Activated CD8-positive, alpha-beta memory T cell treated with anti-CD3 and anti-CD28 coated beads, Interleukin-2, amount 50 U/mL, for 24 hours (primary cell): Measurements from ENCODE around the gene MTOR.

Source experiments
- DNase-seq: peaks from one replicate; pipeline ENCODE4 v3.0.0-alpha.2; 2020; ENCODE audit errors: extremely low read depth

The MTOR gene

DNA sequence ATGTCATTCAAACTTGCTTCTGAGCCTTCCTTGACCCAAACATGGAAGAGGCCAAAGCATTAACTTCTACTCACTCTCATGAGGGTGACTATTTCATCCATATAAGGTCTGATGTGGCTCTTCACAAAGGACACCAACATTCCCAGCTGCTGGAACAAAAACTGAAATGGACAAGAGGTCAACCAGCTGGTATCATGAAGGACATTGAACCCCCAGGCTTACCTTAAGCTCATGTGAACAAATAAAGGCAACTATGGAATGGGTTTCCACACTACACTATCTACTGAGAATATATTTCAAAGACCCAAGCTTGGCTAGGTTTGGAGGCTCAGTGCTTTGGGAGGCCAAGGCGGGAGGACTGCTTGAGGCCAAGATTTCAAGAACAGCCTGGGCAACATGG, 46.3 kb downstream of the MTOR start:
- DNase-seq: no peak

DNA sequence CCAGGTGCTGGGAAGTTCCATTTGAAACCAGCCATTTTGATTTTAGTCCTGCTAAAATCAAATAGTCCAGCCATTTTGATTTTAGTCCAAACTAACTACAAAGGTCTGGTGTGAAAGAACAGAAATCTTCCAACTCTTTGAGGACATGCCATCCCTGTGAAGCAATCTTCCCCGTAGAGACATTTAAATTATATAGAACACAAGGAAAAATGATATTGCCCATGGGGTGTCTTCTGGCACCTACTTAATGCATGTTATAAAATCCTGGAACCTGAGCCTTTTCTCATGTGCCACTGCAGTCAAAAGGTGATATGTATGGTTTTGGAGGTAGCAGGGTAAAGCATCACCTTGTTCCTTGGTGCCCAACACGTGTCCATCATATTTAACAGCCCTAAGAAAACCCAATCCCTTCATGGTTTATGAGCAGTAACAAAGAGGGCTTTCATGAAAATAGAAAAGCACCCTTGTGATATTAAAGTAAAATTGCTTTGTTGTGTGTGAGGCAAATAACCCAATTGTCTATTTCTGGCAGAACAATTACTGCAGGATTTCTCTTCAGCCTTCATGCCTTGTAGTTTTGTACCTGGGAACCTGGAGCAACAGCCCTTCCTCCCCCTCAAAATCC, 46.9 kb downstream of the MTOR start:
- DNase-seq: no peak

DNA sequence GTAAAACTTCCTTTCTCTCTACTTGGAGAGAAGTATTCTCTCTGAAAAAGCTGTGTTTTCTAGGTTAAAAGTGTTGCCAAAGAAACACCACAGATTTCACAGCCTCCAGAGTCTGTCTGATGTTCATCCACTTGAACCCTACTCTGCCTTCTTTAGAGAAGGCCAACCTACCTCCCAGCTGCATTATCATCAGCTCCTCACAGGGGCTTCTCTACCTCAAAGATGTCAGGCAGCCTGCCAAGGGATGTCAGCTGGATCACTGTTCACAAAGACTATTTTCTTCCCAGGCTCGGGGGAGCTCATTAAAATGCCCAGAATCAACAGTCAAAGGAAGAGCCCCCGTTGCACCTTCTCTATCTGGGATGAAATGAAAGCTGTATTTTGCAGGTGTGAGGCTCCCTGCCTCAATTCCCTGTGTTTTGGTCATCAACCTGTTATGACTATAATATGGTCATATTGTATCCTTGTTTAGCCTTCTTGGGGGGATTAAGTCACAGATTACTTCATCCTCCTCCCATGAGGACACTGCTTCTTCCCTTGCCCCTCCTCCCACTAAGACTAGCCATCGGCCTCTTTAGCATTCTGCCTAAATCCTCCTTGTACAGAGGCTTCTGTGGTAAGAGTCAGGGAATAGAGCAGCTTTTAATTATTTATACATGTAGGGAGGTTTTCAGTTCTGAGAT, 47.5 kb downstream of the MTOR start:
- DNase-seq: no peak

DNA sequence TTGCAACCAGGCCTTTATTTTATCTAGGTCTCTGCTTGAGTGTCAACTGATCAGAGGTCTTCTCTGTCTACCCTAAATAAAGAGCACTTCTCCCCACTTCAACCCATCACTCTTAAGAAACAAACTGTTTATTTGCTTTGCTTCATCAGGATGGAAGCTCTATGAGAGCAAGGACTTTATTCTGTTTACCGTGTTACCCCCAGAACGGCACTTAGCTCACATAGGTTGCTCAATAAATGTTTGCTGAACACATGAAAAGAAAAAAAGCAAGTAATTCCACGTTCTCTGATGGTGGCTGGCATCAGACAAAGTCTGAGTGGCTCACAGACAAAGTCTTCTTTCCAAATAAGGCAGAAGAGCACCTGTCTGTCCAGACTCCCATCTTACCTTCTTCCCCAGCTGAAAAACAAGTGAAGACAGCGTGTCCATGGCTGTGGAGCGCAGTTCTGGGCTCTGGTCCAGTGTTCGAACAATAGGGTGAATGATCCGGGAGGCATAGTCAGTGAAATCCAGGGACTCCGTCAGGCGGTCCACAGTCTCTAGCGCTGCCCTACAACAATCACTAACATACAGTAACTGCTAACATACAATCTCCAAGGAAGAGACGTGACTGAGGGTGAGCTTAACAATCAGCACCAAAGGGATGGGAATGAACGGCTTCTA, 50.3 kb downstream of the MTOR start:
- no peak for DNase-seq

DNA sequence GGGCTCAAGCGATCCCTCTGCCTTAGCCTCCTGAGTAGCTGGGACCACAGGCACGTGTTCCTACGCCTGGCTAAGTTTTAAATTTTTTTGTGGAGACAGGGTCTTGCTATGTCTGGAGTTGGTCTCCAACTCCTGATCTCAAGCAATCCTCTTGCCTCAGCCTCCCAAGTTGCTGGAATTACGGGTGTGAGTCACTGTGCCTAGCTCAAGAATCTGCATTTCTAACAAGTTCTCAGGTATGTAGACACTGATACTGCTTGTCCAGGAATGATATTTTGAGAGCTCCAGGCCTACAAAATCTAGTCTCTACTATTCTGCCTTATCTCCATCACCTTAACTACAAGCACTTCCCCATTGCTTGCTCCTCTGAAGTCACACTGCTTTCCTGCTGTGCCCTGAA, 50.9 kb downstream of the MTOR start:
- no peak for DNase-seq

DNA sequence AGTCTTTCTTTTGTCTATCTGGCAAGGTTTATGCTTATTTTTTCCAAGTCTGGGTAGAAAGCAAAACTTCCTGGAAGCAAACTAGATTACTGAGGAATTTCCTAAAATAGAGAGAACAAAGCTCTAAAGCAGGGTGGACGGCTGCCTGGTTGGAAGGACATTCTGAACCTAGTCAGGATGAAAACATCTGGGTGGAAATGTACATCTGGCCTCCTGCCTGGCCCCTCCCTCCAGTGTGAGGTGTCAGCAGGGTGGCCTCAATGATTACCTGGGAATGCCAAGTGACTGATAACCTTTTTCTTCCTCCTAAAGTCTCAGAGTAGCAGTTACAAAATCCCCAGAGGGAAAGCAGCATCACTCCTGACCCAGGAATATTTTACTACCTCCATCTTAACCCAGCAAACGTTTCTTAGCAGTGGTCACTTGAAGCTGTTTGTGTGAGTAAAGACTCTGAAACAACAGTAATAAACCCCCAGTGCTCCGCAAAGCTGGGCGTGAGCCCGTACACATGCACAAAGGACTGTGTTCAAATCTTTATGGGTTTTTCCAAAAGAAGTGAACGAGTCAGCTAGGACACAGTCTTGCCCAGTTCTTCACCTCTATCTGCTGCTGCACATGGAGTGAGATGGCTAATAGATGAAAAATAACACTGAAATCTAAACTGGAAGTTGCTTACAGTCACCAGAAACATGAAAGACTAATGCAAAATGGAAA, 54.3 kb downstream of the MTOR start:
- DNase-seq: no peak

DNA sequence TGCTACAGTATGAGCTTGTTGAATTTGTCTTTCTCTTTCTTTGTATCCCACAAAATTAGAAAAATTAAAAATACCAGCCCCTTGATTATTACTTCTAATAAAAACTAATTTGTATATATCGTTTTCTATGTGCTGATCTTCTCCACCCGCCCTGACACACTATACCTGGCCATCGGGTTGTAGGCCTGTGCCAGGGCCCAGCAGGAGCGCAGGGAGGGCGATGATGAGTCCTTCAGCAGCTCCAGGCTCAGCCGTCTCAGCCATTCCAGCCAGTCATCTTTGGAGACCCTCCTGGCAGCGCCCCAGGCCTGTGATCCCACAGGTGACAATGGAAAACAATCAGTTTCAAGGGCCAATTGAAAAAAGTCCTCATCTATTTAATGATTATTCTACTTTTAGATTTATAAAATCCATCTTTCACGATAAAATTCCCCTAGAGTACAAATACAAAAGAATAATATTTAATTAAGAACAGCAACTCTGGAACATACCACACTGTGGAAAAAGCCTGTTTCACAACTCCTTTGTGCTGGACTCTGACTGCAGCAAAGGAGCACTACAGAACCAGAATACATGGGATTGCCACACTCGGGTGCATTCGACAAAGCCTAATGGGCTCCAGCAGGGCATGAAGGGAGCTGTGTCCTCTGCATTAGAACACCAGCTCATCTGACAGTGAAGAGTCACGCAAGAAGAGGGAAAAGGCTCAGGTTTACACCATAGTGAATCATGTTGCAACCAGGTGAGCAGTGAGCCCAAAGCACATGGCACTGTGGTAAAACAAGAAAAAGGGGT, 57.8 kb downstream of the MTOR start:
- DNase-seq: no peak

DNA sequence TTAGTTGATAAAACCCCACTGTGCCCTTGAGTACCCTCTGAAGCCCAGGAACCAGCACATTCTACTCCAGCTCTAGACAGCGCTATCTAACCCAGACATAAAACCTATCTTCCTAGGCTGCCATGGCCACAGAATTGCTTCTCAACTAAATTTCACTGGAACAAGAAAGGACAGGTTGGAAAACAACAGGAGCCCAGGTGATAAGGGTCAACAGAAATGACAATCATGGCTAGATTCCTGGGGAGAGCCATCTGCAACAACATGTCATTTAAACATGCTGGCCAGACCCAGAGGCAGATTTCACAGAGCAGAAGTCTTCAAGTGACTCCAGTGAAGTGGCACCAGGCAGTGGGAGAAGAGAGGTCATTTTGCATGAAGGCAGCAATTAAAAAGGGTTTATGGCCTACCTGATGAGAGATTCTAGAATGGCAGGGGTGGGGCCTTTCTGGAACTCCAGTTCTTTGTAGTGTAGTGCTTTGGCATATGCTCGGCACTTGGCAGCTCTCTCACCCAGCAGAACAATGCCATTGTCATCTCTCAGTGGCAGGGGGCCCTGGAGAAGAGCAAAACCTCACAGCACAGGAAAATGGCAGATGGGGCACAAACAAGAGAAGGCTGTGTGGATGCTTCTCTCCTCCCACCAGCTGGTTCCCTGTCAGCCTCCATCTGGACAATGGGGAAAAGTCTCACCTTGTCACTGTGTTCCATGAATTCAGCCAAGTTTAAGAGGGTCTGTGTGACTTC, 63.3 kb downstream of the MTOR start:
- DNase-seq: no peak

DNA sequence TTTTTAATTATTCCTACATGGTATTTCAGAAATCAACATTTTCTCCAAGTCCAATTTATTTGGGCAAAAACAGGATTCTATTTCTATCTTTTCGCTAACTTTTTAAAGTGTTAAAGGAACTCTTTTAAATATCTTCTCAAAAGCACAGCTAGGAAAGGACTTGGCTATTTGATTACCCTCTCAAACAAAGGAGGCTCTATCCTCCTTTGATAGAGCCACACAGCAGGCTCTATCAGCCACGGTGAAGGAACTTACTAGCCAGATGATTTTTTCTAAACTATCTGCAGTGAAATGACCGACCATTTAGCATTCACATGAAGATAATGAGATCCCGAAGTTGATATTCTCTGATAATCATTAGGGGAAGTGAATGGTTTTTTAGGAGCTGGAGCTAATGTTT, 64.1 kb downstream of the MTOR start:
- DNase-seq: no peak

DNA sequence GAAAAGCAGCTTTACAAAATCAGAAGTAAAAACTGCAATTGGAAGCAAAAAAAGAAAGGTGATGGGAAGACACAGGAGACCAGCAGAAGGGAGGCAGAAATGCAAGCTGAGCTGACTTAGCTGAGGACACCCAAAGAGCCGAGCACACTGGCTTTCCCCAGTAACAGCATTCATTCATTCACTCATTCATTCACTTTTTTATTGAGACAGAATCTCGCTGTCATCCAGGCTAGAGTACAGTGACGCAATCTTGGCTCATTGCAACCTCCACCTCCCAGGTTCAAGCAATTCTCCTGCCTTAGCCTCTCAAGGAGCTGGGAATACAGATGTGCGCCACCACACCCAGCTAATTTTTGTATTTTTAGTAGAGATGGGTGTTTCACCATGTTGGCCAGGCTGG, 65.0 kb downstream of the MTOR start:
- no peak for DNase-seq

DNA sequence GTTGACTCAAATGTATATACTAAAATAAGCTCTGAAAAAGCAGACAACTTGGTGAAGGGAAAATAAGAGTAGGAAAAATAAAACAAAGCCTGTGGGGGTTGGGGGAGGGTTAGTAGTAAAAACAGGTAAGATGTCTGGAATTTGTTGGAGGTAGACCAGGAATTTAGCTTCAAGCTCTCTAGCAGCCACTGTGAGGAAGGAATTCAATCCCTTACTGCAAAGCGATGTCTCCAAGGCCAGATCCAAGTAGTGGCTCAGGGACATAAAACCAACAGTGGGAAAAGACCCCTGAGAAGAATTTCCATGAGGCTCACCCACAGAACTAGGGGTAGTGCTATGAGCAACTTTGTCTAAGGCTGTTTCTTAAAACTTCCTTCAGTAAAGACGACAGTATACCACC, 65.4 kb downstream of the MTOR start:
- DNase-seq: no peak

DNA sequence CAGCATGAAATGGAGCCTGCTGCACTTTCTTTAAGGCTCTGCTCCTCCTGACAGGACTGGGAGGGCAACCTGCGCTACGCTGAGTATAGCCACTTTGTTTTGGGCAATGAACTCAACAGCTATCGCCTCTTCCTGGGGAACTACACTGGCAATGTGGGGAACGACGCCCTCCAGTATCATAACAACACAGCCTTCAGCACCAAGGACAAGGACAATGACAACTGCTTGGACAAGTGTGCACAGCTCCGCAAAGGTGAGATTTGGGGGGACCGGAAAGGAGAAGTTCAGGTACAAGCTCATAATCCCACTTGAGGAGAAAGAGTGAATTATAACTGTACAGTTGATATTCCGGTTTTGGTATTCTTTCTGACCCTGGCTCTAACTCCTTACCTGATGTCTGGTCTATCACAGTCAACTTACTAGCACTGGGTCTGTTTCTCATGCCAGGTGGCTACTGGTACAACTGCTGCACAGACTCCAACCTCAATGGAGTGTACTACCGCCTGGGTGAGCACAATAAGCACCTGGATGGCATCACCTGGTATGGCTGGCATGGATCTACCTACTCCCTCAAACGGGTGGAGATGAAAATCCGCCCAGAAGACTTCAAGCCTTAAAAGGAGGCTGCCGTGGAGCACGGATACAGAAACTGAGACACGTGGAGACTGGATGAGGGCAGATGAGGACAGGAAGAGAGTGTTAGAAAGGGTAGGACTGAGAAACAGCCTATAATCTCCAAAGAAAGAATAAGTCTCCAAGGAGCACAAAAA, 67.8 kb downstream of the MTOR start:
- DNase-seq: no peak

DNA sequence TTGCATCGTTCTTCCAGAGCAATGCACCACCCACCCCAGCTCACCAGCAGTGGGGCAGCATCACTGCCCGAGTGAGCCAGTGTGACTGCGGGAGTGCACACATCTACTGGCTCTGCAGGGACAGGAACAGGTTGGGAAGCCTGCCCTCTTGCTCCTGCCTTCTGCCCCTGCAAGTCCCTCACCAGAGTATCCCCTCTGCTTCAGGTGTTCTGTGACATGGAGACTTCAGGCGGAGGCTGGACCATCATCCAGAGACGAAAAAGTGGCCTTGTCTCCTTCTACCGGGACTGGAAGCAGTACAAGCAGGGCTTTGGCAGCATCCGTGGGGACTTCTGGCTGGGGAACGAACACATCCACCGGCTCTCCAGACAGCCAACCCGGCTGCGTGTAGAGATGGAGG, 69.0 kb downstream of the MTOR start:
- no peak for DNase-seq

DNA sequence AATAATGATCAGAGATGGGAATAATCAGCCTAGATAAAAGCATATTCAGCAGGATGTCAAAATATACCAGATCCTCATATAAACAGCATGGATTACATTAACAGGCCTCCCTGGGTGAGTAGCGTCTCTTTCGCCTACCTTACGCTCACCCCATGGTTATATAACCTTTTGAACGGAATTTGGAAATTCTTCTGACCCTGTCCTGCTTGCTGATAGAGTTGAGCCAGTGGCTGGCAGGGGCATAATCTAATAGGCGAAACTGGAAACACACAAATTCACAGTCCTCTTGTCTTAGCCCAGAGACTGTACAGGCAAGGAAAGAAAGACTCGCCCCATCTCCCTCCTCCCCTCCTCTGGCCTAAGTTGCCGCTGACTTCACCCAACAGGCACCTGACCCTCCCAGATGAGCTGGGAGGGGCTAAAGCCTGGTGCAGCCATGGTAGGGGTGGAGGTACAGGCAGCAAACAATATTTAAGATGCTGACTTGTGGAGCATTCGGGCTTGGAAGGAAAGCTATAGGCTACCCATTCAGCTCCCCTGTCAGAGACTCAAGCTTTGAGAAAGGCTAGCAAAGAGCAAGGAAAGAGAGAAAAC, 73.4 kb downstream of the MTOR start, which contains the start of gene ANGPTL7:
TSS of gene ANGPTL7 (plus strand) at position 498 of the 594 bp plus-strand sequence. CDS start 225 bp downstream, outside the sequence.
- no peak for DNase-seq

DNA sequence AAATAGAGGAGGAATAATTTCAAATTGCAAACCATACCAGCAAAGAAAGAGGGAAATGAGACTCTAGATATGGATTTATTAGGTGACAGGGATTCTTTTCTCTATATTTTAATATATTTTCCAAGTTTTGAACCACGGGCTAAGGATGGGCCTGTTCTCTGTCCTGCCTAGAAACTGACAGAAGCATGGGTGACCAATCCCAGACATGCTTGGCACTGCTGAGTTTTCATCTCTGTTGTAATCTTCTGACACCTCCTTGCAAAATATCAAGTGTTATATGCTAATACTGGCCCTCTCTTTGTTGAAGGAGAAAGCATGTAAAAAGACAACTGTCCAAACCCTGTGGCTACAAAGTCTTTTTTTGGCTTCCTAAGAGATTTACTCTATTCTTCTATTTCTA, 74.0 kb downstream of the MTOR start:
- no peak for DNase-seq

DNA sequence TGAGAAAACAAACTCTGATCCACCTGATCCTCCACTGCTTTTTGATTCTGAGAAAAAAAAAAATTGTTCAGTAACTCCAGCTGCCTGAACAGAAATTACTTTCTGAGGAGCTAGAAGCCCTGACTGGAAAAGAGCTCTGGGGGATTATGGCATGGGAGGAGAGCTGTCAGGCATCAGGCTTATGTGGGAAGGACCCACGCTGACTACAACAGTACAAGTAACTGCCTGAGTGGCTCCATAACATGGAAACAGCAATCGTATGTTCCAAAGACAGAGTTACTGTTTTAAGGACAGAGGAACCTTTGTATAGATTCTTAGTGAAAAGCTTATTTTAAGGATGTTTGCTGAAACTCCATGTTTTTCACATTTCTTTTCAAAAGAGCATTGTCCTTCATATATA, 74.4 kb downstream of the MTOR start:
- DNase-seq: no peak

DNA sequence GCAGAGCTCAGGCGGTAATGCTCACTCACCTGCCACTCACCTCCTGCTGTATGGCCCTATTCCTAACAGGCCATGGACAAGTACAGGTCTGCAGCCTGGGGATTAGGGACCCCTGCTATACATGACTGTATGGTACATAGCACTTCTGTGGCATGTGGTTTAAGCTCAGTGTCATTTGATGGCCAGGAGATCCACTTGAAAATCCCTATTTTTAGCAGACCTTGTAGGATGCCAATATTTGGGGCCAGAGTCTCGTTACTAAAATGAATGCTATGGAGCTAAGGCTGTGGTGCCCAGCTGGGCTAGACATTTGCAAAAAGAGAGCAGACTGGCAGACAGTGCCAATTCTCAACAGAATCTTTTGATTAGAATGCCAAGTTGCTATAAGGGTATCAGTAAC, 74.9 kb downstream of the MTOR start:
- no peak for DNase-seq

DNA sequence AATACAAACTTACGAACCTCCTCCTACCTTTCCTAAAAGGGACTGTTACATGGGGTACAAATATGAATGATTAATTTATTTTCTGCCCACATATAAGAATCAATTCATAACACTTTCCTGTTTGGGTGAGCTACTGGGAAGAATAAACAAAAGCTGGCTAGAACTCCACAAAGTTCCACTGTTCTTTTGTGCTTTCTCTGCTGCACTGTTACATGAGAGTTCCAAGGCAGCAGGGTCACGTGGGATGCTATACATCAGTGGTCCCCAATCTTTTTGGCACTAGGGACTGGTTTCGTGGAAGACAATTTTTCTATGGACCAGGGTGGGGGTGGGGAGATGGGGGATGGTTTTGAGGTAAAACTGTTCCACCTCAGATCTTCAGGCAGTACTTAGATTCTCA, 75.4 kb downstream of the MTOR start:
- DNase-seq: no peak

DNA sequence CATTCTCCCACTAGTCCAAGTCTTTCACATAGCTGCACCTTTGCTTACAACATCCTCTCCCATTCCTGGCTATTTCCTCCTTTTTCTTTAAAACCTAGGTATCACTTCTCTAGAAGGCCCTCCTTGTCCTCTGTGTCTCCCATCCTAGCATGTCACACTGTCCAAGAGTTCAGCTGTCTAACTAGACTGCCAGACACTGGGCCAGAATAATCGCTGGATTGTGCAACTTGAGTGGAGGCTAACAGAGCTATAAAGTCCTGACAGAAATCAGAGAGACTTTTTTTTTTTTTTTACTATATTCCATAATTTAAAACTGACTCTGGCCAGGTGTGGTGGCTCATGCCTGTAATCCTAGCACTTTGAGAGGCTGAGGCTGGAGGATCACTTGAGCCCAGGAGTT, 77.4 kb downstream of the MTOR start:
- no peak for DNase-seq

DNA sequence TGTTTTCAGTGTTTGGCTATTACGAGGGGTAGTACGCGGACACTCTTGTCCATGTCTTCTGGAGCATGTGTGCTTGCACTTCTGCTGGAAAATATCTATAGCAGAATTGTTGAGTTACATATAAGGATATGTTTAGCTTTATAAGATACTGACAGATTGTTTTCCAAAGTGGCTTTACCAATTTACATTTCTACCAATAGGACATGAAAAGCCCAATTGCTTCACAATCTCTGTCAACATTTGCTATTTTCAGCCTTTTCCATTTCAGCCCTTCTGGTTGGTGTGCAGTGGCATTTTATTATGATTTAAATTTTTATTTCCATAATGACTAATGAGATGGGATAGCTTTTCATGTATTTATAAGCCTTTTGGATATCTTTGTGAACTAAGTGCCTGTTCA, 79.5 kb downstream of the MTOR start:
- no peak for DNase-seq
